Smooth muscle cell (in vitro differentiated cells): ENCODE measurements around the gene SPSB4. TPM values are rescaled to one million over a fixed set of nuclear protein-coding genes. Genes with fewer than 3 reads are reported as not detected.

Experiments
- DNase-seq: peaks from one replicate; lab custom pipeline; 2025; ENCODE audit not compliant: unreplicated experiment; lab: John Stamatoyannopoulos, UW
- H2AFZ ChIP-seq: fragments of 200-600 bp; sonication (generic); 2 replicates; pipeline ENCODE4 v1.6.0; 2016; ENCODE audit warnings: antibody characterized with exemption, low read depth, mild to moderate bottlenecking
- H3F3A ChIP-seq: fragments of 200-600 bp; sonication (generic); 2 replicates; pipeline ENCODE4 v1.6.0; 2017; ENCODE audit warnings: antibody characterized with exemption, low read depth
- H3K27ac ChIP-seq: fragments of 200-600 bp; sonication (generic); 2 replicates; pipeline ENCODE4 v1.5.1; 2016; ENCODE audit warnings: low read depth, mild to moderate bottlenecking
- H3K27me3 ChIP-seq: fragments of 200-600 bp; sonication (generic); 2 replicates; pipeline ENCODE4 v1.6.1; 2016; ENCODE audit warnings: low read depth, mild to moderate bottlenecking
- H3K36me3 ChIP-seq: fragments of 200-600 bp; sonication (generic); 2 replicates; pipeline ENCODE4 v1.5.1; 2016; ENCODE audit warnings: low read depth
- H3K4me1 ChIP-seq: fragments of 200-600 bp; sonication (generic); 2 replicates; pipeline ENCODE4 v1.5.1; 2016; ENCODE audit warnings: low read depth
- H3K4me2 ChIP-seq: fragments of 200-600 bp; sonication (generic); 2 replicates; pipeline ENCODE4 v1.6.0; 2016; ENCODE audit warnings: mild to moderate bottlenecking
- H3K4me3 ChIP-seq: fragments of 200-600 bp; sonication (generic); 2 replicates; pipeline ENCODE4 v1.5.1; 2016; ENCODE audit warnings: mild to moderate bottlenecking
- H3K79me2 ChIP-seq: fragments of 200-600 bp; sonication (generic); 2 replicates; pipeline ENCODE4 v1.6.0; 2016; ENCODE audit warnings: low read depth, mild to moderate bottlenecking
- H3K9ac ChIP-seq: fragments of 200-600 bp; sonication (generic); 2 replicates; pipeline ENCODE4 v1.6.0; 2016; ENCODE audit warnings: low read depth
- H3K9me3 ChIP-seq: fragments of 200-600 bp; sonication (generic); replicated peaks from 2 replicates; pipeline ENCODE4 v1.5.1; 2016; ENCODE audit warnings: low read depth
- H4K20me1 ChIP-seq: fragments of 200-600 bp; sonication (generic); 2 replicates; pipeline ENCODE4 v1.6.0; 2016; ENCODE audit warnings: low read depth
- WGBS: methylation state at CpG from one replicate; pipeline ENCODE4 v1.1.7; 2016; ENCODE audit warnings: low lambda C conversion rate; 5-methylcytosine and 5-hydroxymethylcytosine counted together
- polyA plus RNA-seq: library from polyadenylated mRNA; unstranded; fragments of >200 nt; fragmentation: Nextera tagmentation; extraction: Ambion mirVana; gene quantifications from 2 replicates; pipeline ENCODE4 v1.2.1, GENCODE V29; 2016
- total RNA-seq: library from RNA; depleted of rRNA; stranded (reverse); fragments of >200 nt; gene quantifications from 2 replicates; pipeline ENCODE4 v1.2.3, GENCODE V29; 2014
- TF ChIP-seq, protein P1 (sequence below): fragments of 200-600 bp; sonication (generic); IDR thresholded peaks from 2 replicates; pipeline ENCODE4 v1.5.1; 2017; ENCODE audit warnings: borderline replicate concordance, mild to moderate bottlenecking, antibody characterized with exemption; ENCODE audit not compliant: insufficient read depth, poor library complexity, severe bottlenecking

The SPSB4 gene
- total and polyA plus RNA-seq, 2 experiments from 2014 or later = 1.8 to 3.9 TPM

DNA sequence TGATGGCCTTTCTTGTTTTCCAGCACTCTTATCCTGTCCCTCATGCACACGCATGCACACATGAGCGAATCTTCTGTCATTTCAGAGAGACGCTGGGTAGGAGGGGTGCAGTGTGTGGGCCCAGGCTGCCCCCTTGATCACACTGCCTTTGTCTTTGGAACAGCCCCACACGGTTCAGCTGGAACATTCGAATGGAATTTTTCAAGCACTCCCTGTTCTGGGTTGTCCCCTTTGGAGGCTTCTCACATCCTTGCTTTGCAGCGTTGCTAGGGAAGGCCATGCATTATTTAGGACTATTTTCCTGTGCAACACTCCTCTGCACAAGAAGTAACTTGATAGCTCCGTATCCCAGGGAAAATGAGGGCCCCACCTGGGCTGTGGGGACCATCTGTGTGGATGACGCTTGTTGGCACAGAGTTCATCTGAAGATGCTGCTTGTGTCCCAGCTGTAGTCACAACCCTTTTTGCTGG, 78.4 kb downstream of the SPSB4 start:
- no peak for DNase-seq
- Histone ChIP-seq H3K4me3 (no peak overlapping the region), H3K9ac (no peak overlapping the region), H3K4me2 (no peak overlapping the region), H3F3A (no peaks in the 10 kb centered on the region), H3K4me1 (no peaks in the 10 kb centered on the region), H4K20me1 (no peaks in the 10 kb centered on the region), H3K27me3 (no peaks in the 10 kb centered on the region), H3K79me2 (no peaks in the 10 kb centered on the region), H3K36me3 (no peaks in the 10 kb centered on the region), H3K9me3 (no peaks in the 10 kb centered on the region), H2AFZ (no peak overlapping the region), H3K27ac (no peak overlapping the region)
- TF ChIP-seq, protein P1, sequence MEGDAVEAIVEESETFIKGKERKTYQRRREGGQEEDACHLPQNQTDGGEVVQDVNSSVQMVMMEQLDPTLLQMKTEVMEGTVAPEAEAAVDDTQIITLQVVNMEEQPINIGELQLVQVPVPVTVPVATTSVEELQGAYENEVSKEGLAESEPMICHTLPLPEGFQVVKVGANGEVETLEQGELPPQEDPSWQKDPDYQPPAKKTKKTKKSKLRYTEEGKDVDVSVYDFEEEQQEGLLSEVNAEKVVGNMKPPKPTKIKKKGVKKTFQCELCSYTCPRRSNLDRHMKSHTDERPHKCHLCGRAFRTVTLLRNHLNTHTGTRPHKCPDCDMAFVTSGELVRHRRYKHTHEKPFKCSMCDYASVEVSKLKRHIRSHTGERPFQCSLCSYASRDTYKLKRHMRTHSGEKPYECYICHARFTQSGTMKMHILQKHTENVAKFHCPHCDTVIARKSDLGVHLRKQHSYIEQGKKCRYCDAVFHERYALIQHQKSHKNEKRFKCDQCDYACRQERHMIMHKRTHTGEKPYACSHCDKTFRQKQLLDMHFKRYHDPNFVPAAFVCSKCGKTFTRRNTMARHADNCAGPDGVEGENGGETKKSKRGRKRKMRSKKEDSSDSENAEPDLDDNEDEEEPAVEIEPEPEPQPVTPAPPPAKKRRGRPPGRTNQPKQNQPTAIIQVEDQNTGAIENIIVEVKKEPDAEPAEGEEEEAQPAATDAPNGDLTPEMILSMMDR = no peak
- WGBS = 96% methylated on average over 8 of the region's 8 CpGs

DNA sequence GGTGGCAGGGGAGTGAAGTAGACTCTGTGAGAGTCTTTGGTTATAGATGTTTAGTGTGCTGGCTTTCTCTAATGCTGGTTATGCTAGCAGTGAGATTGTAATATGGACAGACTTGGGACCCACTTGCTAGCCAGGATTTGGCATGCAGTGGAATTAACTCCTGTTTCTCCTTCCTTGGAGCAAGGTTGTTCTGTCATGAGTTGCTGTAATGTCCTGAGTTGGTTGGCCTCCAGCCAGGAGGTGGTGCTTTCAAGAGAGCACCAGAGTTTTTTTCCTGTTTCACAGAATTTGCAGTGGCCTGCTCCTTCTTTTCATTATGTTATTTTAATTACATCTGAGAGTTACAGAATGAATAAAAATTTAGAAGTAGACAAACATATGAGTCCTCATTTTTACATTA, 92.4 kb downstream of the SPSB4 start:
- Histone ChIP-seq H3K4me1 (no peaks in the 10 kb centered on the region), H3K79me2 (no peaks in the 10 kb centered on the region), H3K9ac (no peak overlapping the region), H2AFZ (no peak overlapping the region), H3F3A (no peaks in the 10 kb centered on the region), H3K36me3 (no peaks in the 10 kb centered on the region), H3K4me2 (no peak overlapping the region), H3K4me3 (no peak overlapping the region), H4K20me1 (no peaks in the 10 kb centered on the region), H3K27me3 (no peaks in the 10 kb centered on the region), H3K27ac (no peak overlapping the region), H3K9me3 (no peaks in the 10 kb centered on the region)
- TF ChIP-seq, protein P1 = no peak
- DNase-seq = no peak

DNA sequence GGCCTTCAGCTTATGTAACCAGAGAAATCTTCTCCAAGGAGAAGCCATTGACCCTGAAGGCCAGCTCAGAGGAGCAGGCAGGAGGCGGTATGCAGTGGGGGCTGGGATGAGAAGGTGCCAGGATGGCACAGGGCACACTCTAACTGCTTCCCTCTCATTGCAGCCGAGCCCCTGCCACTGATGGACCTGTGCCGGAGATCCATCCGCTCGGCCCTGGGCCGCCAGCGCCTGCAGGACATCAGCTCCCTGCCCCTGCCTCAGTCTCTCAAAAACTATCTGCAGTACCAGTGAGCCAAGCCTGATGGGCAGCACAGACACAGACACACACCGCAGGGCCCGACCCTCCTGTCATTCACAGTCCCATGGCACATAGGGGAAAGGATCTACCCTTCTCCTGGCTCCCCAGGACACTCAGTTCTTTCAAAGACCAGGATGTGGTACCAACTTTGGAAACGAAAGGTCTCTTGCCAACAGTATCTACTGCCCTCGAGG, 95.9 kb downstream of the SPSB4 start:
- WGBS = 95% methylated on average over 11 of the region's 11 CpGs
- no peak overlapping the region for H3K9ac ChIP-seq
- H3K4me3 ChIP-seq = no peak overlapping the region
- no peaks in the 10 kb centered on the region for H3K9me3 ChIP-seq
- H3K4me1 ChIP-seq = no peaks in the 10 kb centered on the region
- H3K27me3 ChIP-seq = no peaks in the 10 kb centered on the region
- H4K20me1 ChIP-seq = no peaks in the 10 kb centered on the region
- no peaks in the 10 kb centered on the region for H3K79me2 ChIP-seq
- H3K27ac ChIP-seq = no peak overlapping the region
- no peak for DNase-seq
- H2AFZ ChIP-seq = no peak overlapping the region
- H3K36me3 ChIP-seq = no peaks in the 10 kb centered on the region
- H3K4me2 ChIP-seq = no peak overlapping the region
- no peaks in the 10 kb centered on the region for H3F3A ChIP-seq
- TF ChIP-seq, protein P1 = no peak

DNA sequence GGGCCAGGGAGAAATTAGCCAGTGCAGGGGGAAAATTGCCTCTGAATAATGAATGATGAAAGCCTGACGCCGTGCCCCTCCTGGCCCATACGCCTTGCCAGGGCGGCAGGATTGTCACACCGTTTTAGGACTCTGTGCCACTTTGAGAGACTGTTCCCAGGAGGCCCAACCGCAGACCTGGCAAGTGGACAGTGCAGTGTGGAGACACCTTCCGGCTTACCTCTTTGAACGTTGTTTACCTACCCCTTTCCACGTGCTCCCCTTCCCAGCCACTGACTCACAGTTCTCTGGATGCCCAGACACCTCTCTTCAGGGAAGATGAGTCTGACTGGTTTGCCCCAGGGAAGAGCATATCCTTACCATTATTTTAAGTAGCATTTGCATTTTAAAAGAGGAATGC, 96.5 kb downstream of the SPSB4 start:
- H3F3A ChIP-seq = no peaks in the 10 kb centered on the region
- no peaks in the 10 kb centered on the region for H3K36me3 ChIP-seq
- TF ChIP-seq, protein P1 = no peak
- peak overlapping the region; percentile 57 for H3K27ac ChIP-seq
- no peaks in the 10 kb centered on the region for H4K20me1 ChIP-seq
- H3K9ac ChIP-seq = no peak overlapping the region
- WGBS = 79% methylated on average over 9 of the region's 9 CpGs
- no peaks in the 10 kb centered on the region for H3K79me2 ChIP-seq
- H3K4me2 ChIP-seq = no peak overlapping the region
- no peaks in the 10 kb centered on the region for H3K9me3 ChIP-seq
- no peak overlapping the region for H3K4me3 ChIP-seq
- H3K4me1 ChIP-seq = no peaks in the 10 kb centered on the region
- DNase-seq = no peak
- H2AFZ ChIP-seq = no peak overlapping the region
- no peaks in the 10 kb centered on the region for H3K27me3 ChIP-seq
